K562 (cell line): ENCODE results near the gene NUTF2. TPM values are rescaled to one million over a fixed set of nuclear protein-coding genes. Genes with fewer than 3 reads are reported as not detected.
A peak's percentile ranks its signal among the peaks of the same experiment; 100 is the strongest.

Experiments
- CSDE1 ChIP-seq, 2 experiments: fragments of 450-650 bp; IDR thresholded peaks; 2 replicates each; pipeline ENCODE4 v1.6.1; 2016; ENCODE audit warnings: mild to moderate bottlenecking in 1 of 2
- EP400 ChIP-seq: fragments of 450-650 bp; IDR thresholded peaks from 2 replicates; pipeline ENCODE4 v1.6.1; 2017; ENCODE audit warnings: antibody characterized with exemption, mild to moderate bottlenecking, moderate library complexity
- EWSR1 ChIP-seq: fragments of 450-650 bp; IDR thresholded peaks from 2 replicates; pipeline ENCODE4 v1.6.1; 2018; ENCODE audit warnings: borderline replicate concordance, mild to moderate bottlenecking, low read depth, moderate library complexity; ENCODE audit not compliant: partially characterized antibody
- FOXK1 ChIP-seq: sonication (generic); formaldehyde crosslinking; IDR thresholded peaks from 2 replicates; pipeline ENCODE4 v1.8.0; 2022; ENCODE audit warnings: missing genetic modification reagents, mild to moderate bottlenecking, borderline replicate concordance
- HDAC2 ChIP-seq: fragments of 450-650 bp; IDR thresholded peaks from 2 replicates; pipeline ENCODE4 v1.6.1; 2016; ENCODE audit warnings: mild to moderate bottlenecking
- HDAC6 ChIP-seq: IDR thresholded peaks from 2 replicates; pipeline ENCODE4 v1.6.1; 2012; ENCODE audit warnings: low read depth, mild to moderate bottlenecking, control low read depth, inconsistent platforms, low read length, moderate library complexity
- HSF4 ChIP-seq: fragments of 250-450 bp; sonication (Bioruptor Pico); IDR thresholded peaks from 2 replicates; pipeline ENCODE4 v2.1.2; 2022; ENCODE audit warnings: mild to moderate bottlenecking, moderate library complexity, borderline replicate concordance
- KLF1 ChIP-seq: fragments of 450-650 bp; IDR thresholded peaks from 2 replicates; pipeline ENCODE4 v1.6.1; 2016; ENCODE audit warnings: missing genetic modification characterization, missing compliant biosample characterization
- MED1 ChIP-seq: sonication (generic); formaldehyde crosslinking; IDR thresholded peaks from 2 replicates; pipeline ENCODE4 v1.8.1; 2023; ENCODE audit warnings: missing genetic modification reagents, borderline replicate concordance
- MXI1 ChIP-seq: IDR thresholded peaks from 2 replicates; pipeline ENCODE4 v1.6.1; 2011; ENCODE audit warnings: low read depth, mild to moderate bottlenecking, improper control_type of control experiment, low read length
- NCOA1 ChIP-seq: fragments of 450-650 bp; IDR thresholded peaks from 2 replicates; pipeline ENCODE4 v1.6.1; 2016; ENCODE audit warnings: low read depth
- RB1 ChIP-seq: fragments of 450-650 bp; IDR thresholded peaks from 2 replicates; pipeline ENCODE4 v1.6.1; 2017; ENCODE audit warnings: low read depth, mild to moderate bottlenecking
- RBM25 ChIP-seq: fragments of 200-400 bp; formaldehyde crosslinking; IDR thresholded peaks from 2 replicates; pipeline ENCODE4 v1.6.1; 2018; ENCODE audit warnings: low read length, low read depth, moderate library complexity; ENCODE audit not compliant: severe bottlenecking
- RFX5 ChIP-seq: IDR thresholded peaks from 2 replicates; pipeline ENCODE4 v1.6.1; 2011; ENCODE audit warnings: low read depth, mild to moderate bottlenecking, improper control_type of control experiment, low read length
- SIX5 ChIP-seq, 2 experiments: IDR thresholded peaks; 2 replicates each; pipeline ENCODE4 v1.6.1; 2011; ENCODE audit warnings: low read length in 2 of 2, borderline replicate concordance in 1 of 2, low read depth in 1 of 2, mild to moderate bottlenecking in 1 of 2, moderate library complexity in 1 of 2; ENCODE audit not compliant: insufficient read depth in 1 of 2
- TCF15 ChIP-seq: fragments of 250-450 bp; sonication (Bioruptor Pico); IDR thresholded peaks from 2 replicates; pipeline ENCODE4 v1.8.0; 2022; ENCODE audit warnings: moderate library complexity, mild to moderate bottlenecking, inconsistent platforms
- TCF7L2 ChIP-seq: fragments of 150-350 bp; IDR thresholded peaks from 2 replicates; pipeline ENCODE4 v1.6.1; 2016; ENCODE audit warnings: low read depth, mild to moderate bottlenecking, low read length, moderate library complexity
- TEAD4 ChIP-seq, 2 experiments: sonication (generic) in 1 of 2; formaldehyde crosslinking in 1 of 2; IDR thresholded peaks; 2 replicates each; pipeline versions ENCODE4 v1.6.1 to v1.8.0; 2012 to 2022; ENCODE audit warnings: borderline replicate concordance in 1 of 2, inconsistent platforms in 1 of 2, low read length in 1 of 2, mild to moderate bottlenecking in 1 of 2, missing genetic modification reagents in 1 of 2
- TGIF2 ChIP-seq: sonication (generic); formaldehyde crosslinking; IDR thresholded peaks from 2 replicates; pipeline ENCODE4 v1.8.1; 2022; ENCODE audit warnings: mild to moderate bottlenecking, missing genetic modification reagents, moderate library complexity
- ZBTB2 ChIP-seq: fragments of 450-650 bp; IDR thresholded peaks from 2 replicates; pipeline ENCODE4 v1.6.1; 2016; ENCODE audit warnings: antibody characterized with exemption
- ZBTB34 ChIP-seq: fragments of 250-450 bp; sonication (Bioruptor Pico); IDR thresholded peaks from 2 replicates; pipeline ENCODE4 v1.8.0; 2021; ENCODE audit warnings: mild to moderate bottlenecking, moderate library complexity
- ZC3H11A ChIP-seq: IDR thresholded peaks from 2 replicates; pipeline ENCODE4 v1.6.1; 2012; ENCODE audit warnings: low read depth, low read length, improper control_type of control experiment
- ZEB2 ChIP-seq: fragments of 450-650 bp; IDR thresholded peaks from 2 replicates; pipeline ENCODE4 v1.6.1; 2016
- ZNF212 ChIP-seq: fragments of 450-650 bp; formaldehyde crosslinking; IDR thresholded peaks from 2 replicates; pipeline ENCODE4 v1.4.0; 2020; ENCODE audit warnings: mild to moderate bottlenecking
- ZNF217 ChIP-seq: sonication (generic); formaldehyde crosslinking; IDR thresholded peaks from 2 replicates; pipeline ENCODE4 v1.8.0; 2022; ENCODE audit warnings: mild to moderate bottlenecking, missing genetic modification reagents
- ZNF224 ChIP-seq: sonication (generic); formaldehyde crosslinking; IDR thresholded peaks from 2 replicates; pipeline ENCODE4 v1.8.0; 2022; ENCODE audit warnings: mild to moderate bottlenecking, missing genetic modification reagents
- ZNF3 ChIP-seq: fragments of 250-450 bp; sonication (Bioruptor Pico); IDR thresholded peaks from 2 replicates; pipeline ENCODE4 v1.5.0; 2021; ENCODE audit warnings: mild to moderate bottlenecking, moderate library complexity
- polyA plus RNA-seq, 8 experiments: library from polyadenylated mRNA; depleted of rRNA in 4 of 8; stranded (reverse) in 5 of 8; unstranded in 3 of 8; fragments of >200 nt; fragmentation: Nextera tagmentation in 2 of 8; fragmentation: Illumina TruSeq in 1 of 8; extraction: Ambion mirVana in 2 of 8; extraction: Trizol in 1 of 8; gene quantifications; 2 replicates each; pipeline versions ENCODE4 v1.2.1 to v1.2.3, GENCODE V29; 2011 to 2014; ENCODE audit warnings: inconsistent platforms in 1 of 8, missing spikeins in 1 of 8
- total RNA-seq, 7 experiments: library from RNA; depleted of rRNA in 6 of 7; stranded (reverse); fragments of >200 nt in 6 of 7; fragmentation: Illumina TruSeq in 2 of 7; extraction: Trizol in 2 of 7; gene quantifications; 2 replicates each; pipeline versions ENCODE4 v1.2.1 to v1.2.3, GENCODE V29; 2011 to 2021; ENCODE audit warnings: low replicate concordance in 1 of 7

Gene NUTF2
- total and polyA plus RNA-seq, 9 of the 15 experiments (the other 6 are each of a cell fraction or from before 2014, with no cell fraction given): 106 to 248 (median 147) TPM

GRCh38 chr16:67872631-67873434 is 26.1 kb downstream of the NUTF2 start, which contains the start of gene EDC4 (continued):
- TF ChIP-seq ZNF3 (CRISPR knock-in tag) (no peak), HDAC2 (peak; percentile 69; the same call in 1 of the 2 replicates), ZNF217 (peak; percentile 71; the same call in 1 of the 2 replicates), EWSR1 (no peak), ZEB2 (peak; percentile 95), ZC3H11A (peak; percentile 97), RBM25 (no peak), RFX5 (no peak), TEAD4 (IDR thresholded peaks at IDR 0.05; ENCODE audit: low read length) (no peak), TEAD4 (CRISPR knock-in tag; IDR thresholded peaks at IDR 0.05; ENCODE audit: borderline replicate concordance) (peak; percentile 64; the same call in 1 of the 2 replicates), ZNF224 (CRISPR knock-in tag) (peak; percentile 80; the same call in 1 of the 2 replicates), RB1 (peak; percentile 95), NCOA1 (peak; percentile 98), ZBTB2 (peak; percentile 64; the same call in 1 of the 2 replicates), MED1 (CRISPR knock-in tag) (no peak), ZNF212 (CRISPR knock-in tag) (peak; percentile 47; the same call in 1 of the 2 replicates), TCF7L2 (no peak), TGIF2 (CRISPR knock-in tag) (peak; percentile 43; the same call in 1 of the 2 replicates), HSF4 (CRISPR knock-in tag) (no peak), HDAC6 (no peak), FOXK1 (CRISPR knock-in tag) (peak; percentile 80; the same call in 1 of the 2 replicates), ZBTB34 (CRISPR knock-in tag) (no peak), SIX5 (IDR thresholded peaks at IDR 0.05; ENCODE audit: borderline replicate concordance in 1 of 2, insufficient read depth in 1 of 2, low read depth in 1 of 2, low read length in 2 of 2) (peak; percentile 45 to 55; a peak in 3 of 4 replicates), MXI1 (no peak), KLF1 (tag) (0 out of 2 replicates have a peak, but pooled peaks have one; percentile 47), EP400 (peak; percentile 90), TCF15 (CRISPR knock-in tag) (0 out of 2 replicates have a peak, but pooled peaks have one; percentile 20), CSDE1 (IDR thresholded peaks at IDR 0.05) (no peak)
